Psoas muscle (tissue), 8 donors: ENCODE measurements around the gene SUSD6. TPM values are rescaled to one million over a fixed set of nuclear protein-coding genes. Genes with fewer than 3 reads are reported as not detected.

Experiments used
- ATAC-seq, 4 donors: fragments of 200-7000 bp; cut with Tn5 transposase; one replicate each; pipeline ENCODE4 v1.9.1; 2020; ENCODE audit warnings: moderate library complexity in 3 of 4, mild to moderate bottlenecking in 2 of 4
- DNase-seq, 2 donors: peaks; one replicate each; pipeline ENCODE4 v3.0.0-alpha.2; 2020
- H3K27ac ChIP-seq: fragments of 200-600 bp; one replicate; pipeline ENCODE4 v1.8.0; 2022
- H3K27me3 ChIP-seq, 3 donors: fragments of 200-600 bp in 1 of 3; one replicate each; pipeline versions ENCODE4 v1.6.1 to v1.8.0; 2013 to 2022; ENCODE audit warnings: low read length in 2 of 3, mild to moderate bottlenecking in 2 of 3, moderate library complexity in 1 of 3; ENCODE audit not compliant: insufficient read depth in 3 of 3
- H3K36me3 ChIP-seq, 2 donors: fragments of 200-600 bp in 1 of 2; one replicate each; pipeline versions ENCODE4 v1.6.1 to v1.8.0; 2013 to 2022; ENCODE audit warnings: low read depth in 1 of 2, mild to moderate bottlenecking in 1 of 2, moderate library complexity in 1 of 2; ENCODE audit not compliant: insufficient read depth in 1 of 2
- H3K4me1 ChIP-seq: fragments of 200-600 bp; one replicate; pipeline ENCODE4 v1.8.0; 2022
- H3K4me3 ChIP-seq: fragments of 200-600 bp; one replicate; pipeline ENCODE4 v1.8.0; 2022; ENCODE audit warnings: mild to moderate bottlenecking
- H3K9me3 ChIP-seq: fragments of 200-600 bp; one replicate; pipeline ENCODE4 v1.8.0; 2022
- WGBS, 3 donors: extraction: QIAGEN DNeasy Blood & Tissue Kit; methylation state at CpG; one replicate each; pipeline versions ENCODE4 v1.1.6 to v1.1.7; 2013; 5-methylcytosine and 5-hydroxymethylcytosine counted together
- intact Hi-C, 2 donors: fragments of 100-400 bp; cut with DNase I; formaldehyde crosslinking; loops; one replicate each; pipeline versions ENCODE4 v1.11.0 to v1.14.2; 2022
- polyA plus RNA-seq, 3 donors: library from polyadenylated mRNA; stranded (reverse); fragments of 200-250 nt; gene quantifications; one replicate each; pipeline ENCODE4 v1.2.3, GENCODE V29; 2013
- total RNA-seq, 4 donors: library from RNA; stranded (reverse); fragmentation: NEBNext Ultra II Directional in 2 of 4; extraction: Animal tissue kit (Norgen Biotek cat#: 25700) in 2 of 4; gene quantifications; one replicate each; pipeline versions ENCODE4 v1.2.1 to v1.2.4, GENCODE V29; 2021 to 2023
- TF ChIP-seq, protein P1 (sequence below): fragments of 200-600 bp; IDR thresholded peaks from one replicate; pipeline ENCODE4 v1.8.0; 2022; ENCODE audit warnings: antibody characterized with exemption
- donor health status: healthy with polysubstance abuse.
- donor health status: DM: no; HTN: no; CAD: no; lungs with moderate emphysema.
- donor health status: Bipolar disorder and iron deficiency.
- donor health status: healthy.
- donor health status: DM: yes; HTN: yes; CAD: no.
- donor health status: DM: no; HTN: no; CAD: no.
- donor health status: DM: no; HTN: no; CAD: no.
- donor health status: DM: yes; HTN: yes; CAD: no.

The SUSD6 gene
- total and polyA plus RNA-seq, 7 donors, result 6.9 to 23.4 (median 14.9) TPM

DNA sequence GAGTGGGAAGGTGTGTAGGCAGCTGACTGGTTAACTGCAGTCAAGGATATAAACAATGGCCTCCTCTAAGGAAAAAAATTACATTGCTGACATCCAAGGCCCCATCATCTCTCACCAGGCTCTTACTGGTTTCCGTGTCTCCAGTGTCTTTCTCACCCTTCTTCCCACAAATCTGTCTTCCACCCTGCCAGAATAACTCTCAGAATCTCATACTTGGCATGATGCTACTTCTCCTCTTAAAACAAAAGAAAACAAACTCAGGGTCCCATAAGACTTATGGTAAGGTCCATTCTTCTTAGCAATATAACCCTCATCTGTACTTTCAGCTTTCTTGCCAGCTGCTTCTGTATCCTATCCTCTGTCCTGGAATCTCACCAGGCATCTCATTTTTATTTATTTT, 68.9 kb downstream of the SUSD6 start:
- TF ChIP-seq, protein P1, sequence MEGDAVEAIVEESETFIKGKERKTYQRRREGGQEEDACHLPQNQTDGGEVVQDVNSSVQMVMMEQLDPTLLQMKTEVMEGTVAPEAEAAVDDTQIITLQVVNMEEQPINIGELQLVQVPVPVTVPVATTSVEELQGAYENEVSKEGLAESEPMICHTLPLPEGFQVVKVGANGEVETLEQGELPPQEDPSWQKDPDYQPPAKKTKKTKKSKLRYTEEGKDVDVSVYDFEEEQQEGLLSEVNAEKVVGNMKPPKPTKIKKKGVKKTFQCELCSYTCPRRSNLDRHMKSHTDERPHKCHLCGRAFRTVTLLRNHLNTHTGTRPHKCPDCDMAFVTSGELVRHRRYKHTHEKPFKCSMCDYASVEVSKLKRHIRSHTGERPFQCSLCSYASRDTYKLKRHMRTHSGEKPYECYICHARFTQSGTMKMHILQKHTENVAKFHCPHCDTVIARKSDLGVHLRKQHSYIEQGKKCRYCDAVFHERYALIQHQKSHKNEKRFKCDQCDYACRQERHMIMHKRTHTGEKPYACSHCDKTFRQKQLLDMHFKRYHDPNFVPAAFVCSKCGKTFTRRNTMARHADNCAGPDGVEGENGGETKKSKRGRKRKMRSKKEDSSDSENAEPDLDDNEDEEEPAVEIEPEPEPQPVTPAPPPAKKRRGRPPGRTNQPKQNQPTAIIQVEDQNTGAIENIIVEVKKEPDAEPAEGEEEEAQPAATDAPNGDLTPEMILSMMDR, result no peak
- ATAC-seq (no peak), DNase-seq (no peak)
- Histone ChIP-seq H3K36me3 (no peaks in the 10 kb centered on the region), H3K4me1 (peaks cover 41% of the 10 kb centered on the region), H3K27ac (no peak overlapping the region), H3K4me3 (no peak overlapping the region), H3K9me3 (no peaks in the 10 kb centered on the region), H3K27me3 (no peaks in the 10 kb centered on the region)
- WGBS, 3 donors, result 88 to 100% (median 92%) methylated on average over 1 of the region's 1 CpG
- intact Hi-C loops, result no loop called here

DNA sequence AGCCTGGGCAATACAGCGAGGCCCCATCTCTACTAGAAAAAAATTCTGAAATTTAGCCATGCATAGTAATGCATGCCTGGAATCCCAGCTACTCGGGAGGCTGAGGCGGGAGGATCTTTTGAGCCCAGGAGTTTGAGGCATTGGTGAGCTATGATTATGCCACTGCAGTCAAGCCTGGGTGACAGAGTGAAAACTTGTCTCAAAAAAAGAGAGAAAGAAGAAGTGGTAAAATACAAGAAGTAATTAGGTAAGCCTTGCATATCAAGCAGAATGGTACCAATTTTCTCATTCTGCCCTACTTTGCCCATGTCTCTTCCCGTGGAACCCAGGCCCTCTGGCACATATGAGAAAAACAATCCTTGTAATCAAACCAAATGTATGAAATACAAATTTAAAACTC, 70.7 kb downstream of the SUSD6 start:
- intact Hi-C loops, result no loop called here
- 77 to 87% (median 85%) methylated on average over 4 of the region's 4 CpGs for WGBS, 3 donors

DNA sequence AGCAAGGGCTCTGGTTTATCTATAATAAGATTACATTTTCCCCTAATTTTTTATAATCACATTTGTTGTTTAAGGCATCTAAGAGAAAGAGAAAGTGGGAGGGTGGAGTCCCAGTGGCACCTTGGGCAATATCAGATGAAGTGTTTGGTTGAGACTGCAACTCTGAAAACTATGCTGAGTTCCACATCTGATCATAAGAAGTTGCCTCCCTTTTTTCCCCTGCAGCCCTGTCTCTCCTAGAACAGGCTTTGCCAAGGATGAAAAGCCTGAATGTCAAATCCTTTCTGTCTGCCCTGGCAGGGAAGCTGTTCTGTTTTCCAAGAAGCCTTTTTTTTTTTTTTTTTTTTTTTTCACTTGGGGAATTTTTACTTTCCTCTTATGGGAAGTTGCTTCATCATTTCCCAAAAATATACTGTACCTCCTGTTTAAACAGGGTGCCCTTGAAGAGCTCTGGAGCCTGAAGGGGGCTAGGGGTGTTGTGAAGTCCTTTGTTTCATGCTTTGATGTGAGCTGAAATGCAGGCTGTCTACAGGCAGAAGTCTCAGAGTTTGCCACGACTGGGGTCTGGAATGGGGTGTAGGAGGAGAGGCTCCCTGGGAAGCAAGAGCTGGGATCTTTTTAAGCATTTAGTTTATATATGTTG, 71.3 kb downstream of the SUSD6 start:
- intact Hi-C loops, result no loop called here
- ATAC-seq, result no peak

More for the DNA sequence above, 70.7 kb downstream of the SUSD6 start:
- ATAC-seq (no peak), DNase-seq (no peak)
- Histone ChIP-seq H3K36me3 (no peaks in the 10 kb centered on the region), H3K4me1 (peaks cover 45% of the 10 kb centered on the region), H3K9me3 (no peaks in the 10 kb centered on the region), H3K27me3 (no peaks in the 10 kb centered on the region), H3K27ac (no peak overlapping the region), H3K4me3 (no peak overlapping the region)
- TF ChIP-seq, protein P1, result no peak

DNA sequence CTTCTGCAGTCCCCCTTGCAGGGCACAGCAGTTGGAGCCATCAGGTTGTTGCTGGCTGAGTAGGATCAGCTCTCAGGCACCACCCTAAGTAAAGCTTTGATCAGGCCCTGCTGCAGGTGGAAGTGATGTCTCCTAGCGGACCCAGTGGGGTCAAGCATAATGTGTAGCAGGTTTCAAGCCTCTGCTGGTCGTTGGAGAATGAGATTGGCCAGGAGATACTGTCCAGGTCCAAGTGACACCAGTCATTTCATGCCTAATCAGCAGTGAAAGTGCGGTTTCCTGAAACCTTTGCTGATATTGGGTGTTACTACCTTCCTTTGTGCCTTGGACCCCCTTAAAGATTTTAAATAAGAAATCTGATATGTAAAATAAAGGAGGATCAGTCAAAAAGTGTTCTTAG, 72.6 kb downstream of the SUSD6 start:
- no peak overlapping the region for H3K27ac ChIP-seq
- H3K27me3 ChIP-seq, result no peaks in the 10 kb centered on the region
- H3K36me3 ChIP-seq, result no peaks in the 10 kb centered on the region
- H3K4me3 ChIP-seq, result no peak overlapping the region
- WGBS, 3 donors, result 61 to 75% (median 67%) methylated on average over 3 of the region's 3 CpGs
- DNase-seq (no peak), ATAC-seq (no peak)
- intact Hi-C loops, result no loop called here
- TF ChIP-seq, protein P1, result no peak
- no peaks in the 10 kb centered on the region for H3K9me3 ChIP-seq
- H3K4me1 ChIP-seq, result peaks cover 45% of the 10 kb centered on the region

More for the DNA sequence above, 71.3 kb downstream of the SUSD6 start:
- Histone ChIP-seq H3K27me3 (no peaks in the 10 kb centered on the region), H3K4me3 (no peak overlapping the region), H3K9me3 (no peaks in the 10 kb centered on the region), H3K4me1 (peaks cover 45% of the 10 kb centered on the region), H3K27ac (no peak overlapping the region), H3K36me3 (no peaks in the 10 kb centered on the region)
- TF ChIP-seq, protein P1, result no peak
- DNase-seq, result no peak
- WGBS, 3 donors, result 29 to 48% (median 41%) methylated on average over 1 of the region's 1 CpG
